SU-DHL-6 (cell line): ENCODE measurements around the gene TEX22.

ENCODE experiments used
- H2AFZ ChIP-seq: fragments of 200-600 bp; sonication (generic); 2 replicates; pipeline ENCODE4 v1.6.1; 2014; ENCODE audit warnings: low read depth, mild to moderate bottlenecking, moderate library complexity, mixed read lengths, antibody characterized with exemption, low read length; ENCODE audit not compliant: severe bottlenecking
- H3F3A ChIP-seq: fragments of 200-600 bp; shearing (Covaris generic); 2 replicates; pipeline ENCODE4 v1.6.0; 2016; ENCODE audit warnings: antibody characterized with exemption, mild to moderate bottlenecking; ENCODE audit not compliant: insufficient read depth
- H3K27ac ChIP-seq: fragments of 200-600 bp; sonication (generic); 2 replicates; pipeline ENCODE4 v1.5.1; 2016; ENCODE audit warnings: low read depth, mild to moderate bottlenecking, low read length, moderate library complexity, mixed read lengths
- H3K27me3 ChIP-seq: fragments of 200-600 bp; sonication (generic), shearing (Covaris generic); 2 replicates; pipeline ENCODE4 v1.6.0; 2014; ENCODE audit warnings: mild to moderate bottlenecking, low read length
- H3K36me3 ChIP-seq: fragments of 200-600 bp; sonication (generic); 2 replicates; pipeline ENCODE4 v1.6.1; 2014; ENCODE audit warnings: mild to moderate bottlenecking, low read length, mixed read lengths
- H3K4me2 ChIP-seq: fragments of 300-600, 200-600 bp; shearing (Covaris generic), sonication (generic); 2 replicates; pipeline ENCODE4 v1.6.0; 2014; ENCODE audit warnings: low read length, low read depth, mild to moderate bottlenecking; ENCODE audit not compliant: poor library complexity, severe bottlenecking
- H3K4me3 ChIP-seq: fragments of 200-600 bp; sonication (generic); 2 replicates; pipeline ENCODE4 v1.5.1; 2014; ENCODE audit warnings: antibody characterized with exemption, low read length, mild to moderate bottlenecking, mixed read lengths; ENCODE audit not compliant: insufficient read depth, poor library complexity, severe bottlenecking
- H3K79me2 ChIP-seq: fragments of 200-600 bp; sonication (generic); 2 replicates; pipeline ENCODE4 v1.6.1; 2014; ENCODE audit warnings: mild to moderate bottlenecking, low read length, moderate library complexity; ENCODE audit not compliant: insufficient read depth
- H3K9ac ChIP-seq: fragments of 200-600 bp; sonication (generic); 2 replicates; pipeline ENCODE4 v1.7.0; 2014; ENCODE audit warnings: mild to moderate bottlenecking, low read length
- H3K9me2 ChIP-seq: fragments of 200-600 bp; sonication (generic); replicated peaks from 2 replicates; pipeline ENCODE4 v1.6.1; 2014; ENCODE audit warnings: low read length; ENCODE audit not compliant: insufficient read depth
- H3K9me3 ChIP-seq: fragments of 200-600 bp; sonication (generic); 2 replicates; pipeline ENCODE4 v1.6.1; 2014; ENCODE audit warnings: low read length, mixed read lengths; ENCODE audit not compliant: insufficient read depth
- H4K20me1 ChIP-seq: fragments of 200-600 bp; sonication (generic); 2 replicates; pipeline ENCODE4 v1.6.1; 2014; ENCODE audit warnings: low read depth, mild to moderate bottlenecking, antibody characterized with exemption, low read length, moderate library complexity, mixed read lengths
- EZH2phosphoT487 ChIP-seq: fragments of 200-600 bp; sonication (generic), shearing (Covaris generic); conservative IDR thresholded peaks from 2 replicates; pipeline ENCODE4 v1.6.1; 2018; ENCODE audit warnings: mild to moderate bottlenecking, antibody characterized with exemption, low read length, moderate library complexity, mixed read lengths
- TF ChIP-seq, protein P1 (sequence below): fragments of 200-600 bp; sonication (generic); IDR thresholded peaks from one replicate; pipeline ENCODE4 v1.5.1; 2017; ENCODE audit warnings: antibody characterized with exemption, mild to moderate bottlenecking, low read length, moderate library complexity; ENCODE audit not compliant: insufficient read depth, poor library complexity, severe bottlenecking

The TEX22 gene

DNA sequence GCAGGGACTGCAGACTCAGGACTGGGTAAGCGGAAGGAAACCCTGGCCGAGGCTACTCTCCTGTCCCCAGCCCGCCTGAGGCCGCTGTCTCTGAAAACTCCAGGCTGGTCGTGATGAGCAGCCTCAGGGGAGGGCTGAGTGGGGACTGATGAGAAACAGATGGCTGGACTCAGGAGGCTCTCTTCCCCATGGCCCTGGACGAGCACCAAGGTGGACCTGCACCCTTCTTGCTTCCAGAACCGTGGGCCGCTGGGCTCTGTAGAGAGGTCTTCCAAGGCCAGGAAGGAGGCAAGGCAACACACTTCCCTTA lies 1.1 kb downstream of the TEX22 start:
- no peaks in the 10 kb centered on the region for H4K20me1 ChIP-seq
- H3K4me3 ChIP-seq, result peak overlapping the region; percentile 68
- peak overlapping the region; percentile 82 for H3K9ac ChIP-seq
- peak overlapping the region; percentile 84 for H3K4me2 ChIP-seq
- peaks cover 5% of the 10 kb centered on the region; the same call in 1 of the 2 replicates for H3K36me3 ChIP-seq
- H3K27ac ChIP-seq, result no peak overlapping the region
- H3K27me3 ChIP-seq, result no peaks in the 10 kb centered on the region
- no peaks in the 10 kb centered on the region for H3F3A ChIP-seq
- H3K9me2 ChIP-seq, result no peaks in the 10 kb centered on the region
- TF ChIP-seq, protein P1, sequence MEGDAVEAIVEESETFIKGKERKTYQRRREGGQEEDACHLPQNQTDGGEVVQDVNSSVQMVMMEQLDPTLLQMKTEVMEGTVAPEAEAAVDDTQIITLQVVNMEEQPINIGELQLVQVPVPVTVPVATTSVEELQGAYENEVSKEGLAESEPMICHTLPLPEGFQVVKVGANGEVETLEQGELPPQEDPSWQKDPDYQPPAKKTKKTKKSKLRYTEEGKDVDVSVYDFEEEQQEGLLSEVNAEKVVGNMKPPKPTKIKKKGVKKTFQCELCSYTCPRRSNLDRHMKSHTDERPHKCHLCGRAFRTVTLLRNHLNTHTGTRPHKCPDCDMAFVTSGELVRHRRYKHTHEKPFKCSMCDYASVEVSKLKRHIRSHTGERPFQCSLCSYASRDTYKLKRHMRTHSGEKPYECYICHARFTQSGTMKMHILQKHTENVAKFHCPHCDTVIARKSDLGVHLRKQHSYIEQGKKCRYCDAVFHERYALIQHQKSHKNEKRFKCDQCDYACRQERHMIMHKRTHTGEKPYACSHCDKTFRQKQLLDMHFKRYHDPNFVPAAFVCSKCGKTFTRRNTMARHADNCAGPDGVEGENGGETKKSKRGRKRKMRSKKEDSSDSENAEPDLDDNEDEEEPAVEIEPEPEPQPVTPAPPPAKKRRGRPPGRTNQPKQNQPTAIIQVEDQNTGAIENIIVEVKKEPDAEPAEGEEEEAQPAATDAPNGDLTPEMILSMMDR, result no peak
- TF ChIP-seq EZH2phosphoT487, result no peak
- H3K79me2 ChIP-seq, result peaks cover 14% of the 10 kb centered on the region; the same call in 1 of the 2 replicates
- H3K9me3 ChIP-seq, result no peaks in the 10 kb centered on the region
- H2AFZ ChIP-seq, result no peak overlapping the region

GRCh38 chr14:105400016-105400415 lies 1.7 kb downstream of the TEX22 start:
- H3K4me3 ChIP-seq, result peak overlapping the region; percentile 68

DNA sequence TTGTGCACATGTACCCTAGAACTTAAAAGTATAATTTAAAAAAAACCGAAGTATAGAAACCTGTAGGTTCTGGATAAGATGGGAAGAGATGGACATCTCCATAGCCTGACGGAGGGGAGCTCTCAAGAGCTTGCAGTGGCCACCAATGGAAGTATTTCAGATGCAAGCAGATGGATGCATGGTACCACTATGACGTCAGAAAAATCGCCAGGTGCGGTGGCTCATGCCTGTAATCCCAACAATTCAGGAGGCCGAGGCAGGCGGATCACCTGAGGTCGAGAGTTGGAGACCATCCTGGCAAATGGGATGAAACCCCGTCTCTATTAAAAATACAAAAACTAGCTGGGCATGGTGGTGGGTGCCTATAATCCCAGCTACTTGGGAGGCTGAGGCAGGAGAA lies 3.4 kb downstream of the TEX22 start:
- no peak overlapping the region for H3K27ac ChIP-seq
- H3K9me2 ChIP-seq, result no peaks in the 10 kb centered on the region
- peaks cover 5% of the 10 kb centered on the region; the same call in 1 of the 2 replicates for H3K36me3 ChIP-seq
- no peak overlapping the region for H2AFZ ChIP-seq
- H3F3A ChIP-seq, result no peaks in the 10 kb centered on the region
- H3K9me3 ChIP-seq, result no peaks in the 10 kb centered on the region
- H3K4me3 ChIP-seq, result no peak overlapping the region
- no peak overlapping the region for H3K9ac ChIP-seq
- TF ChIP-seq, protein P1, result no peak
- no peak for TF ChIP-seq EZH2phosphoT487
- no peaks in the 10 kb centered on the region for H3K27me3 ChIP-seq
- no peak overlapping the region for H3K4me2 ChIP-seq
- no peaks in the 10 kb centered on the region for H4K20me1 ChIP-seq
- peaks cover 14% of the 10 kb centered on the region; the same call in 1 of the 2 replicates for H3K79me2 ChIP-seq

More at GRCh38 chr14:105400016-105400415, 1.7 kb downstream of the TEX22 start:
- Histone ChIP-seq H2AFZ (no peak overlapping the region), H3K27me3 (no peaks in the 10 kb centered on the region), H3K36me3 (peaks cover 5% of the 10 kb centered on the region; the same call in 1 of the 2 replicates), H3F3A (no peaks in the 10 kb centered on the region), H3K9me3 (no peaks in the 10 kb centered on the region), H4K20me1 (no peaks in the 10 kb centered on the region), H3K9me2 (no peaks in the 10 kb centered on the region), H3K79me2 (peaks cover 14% of the 10 kb centered on the region; the same call in 1 of the 2 replicates), H3K4me2 (peak overlapping the region; percentile 84), H3K9ac (peak overlapping the region; percentile 82; the same call in 1 of the 2 replicates), H3K27ac (no peak overlapping the region)
- TF ChIP-seq, protein P1, result no peak
- no peak for TF ChIP-seq EZH2phosphoT487

- H3K9ac ChIP-seq, result no peak overlapping the region
- H3K36me3 ChIP-seq, result no peaks in the 10 kb centered on the region
- no peaks in the 10 kb centered on the region for H3K27me3 ChIP-seq
- H3K9me2 ChIP-seq, result no peaks in the 10 kb centered on the region
- no peak overlapping the region for H3K27ac ChIP-seq
- no peaks in the 10 kb centered on the region for H3F3A ChIP-seq
- no peaks in the 10 kb centered on the region for H3K79me2 ChIP-seq
- no peak overlapping the region for H2AFZ ChIP-seq
- H3K4me3 ChIP-seq, result no peak overlapping the region
- H3K4me2 ChIP-seq, result no peak overlapping the region
- no peaks in the 10 kb centered on the region for H4K20me1 ChIP-seq
- no peaks in the 10 kb centered on the region for H3K9me3 ChIP-seq
- no peak for TF ChIP-seq EZH2phosphoT487
- TF ChIP-seq, protein P1, result no peak
Measured at GRCh38 chr14:105408592-105408991, 10.3 kb downstream of the TEX22 start.
